HepG2 (cell line): ENCODE measurements around the gene RBM18. TPM values are rescaled to one million over a fixed set of nuclear protein-coding genes. Genes with fewer than 3 reads are reported as not detected.
A peak's percentile ranks its signal among the peaks of the same experiment; 100 is the strongest.

ENCODE experiments used
- HOXD1 ChIP-seq: sonication (generic); formaldehyde crosslinking; IDR thresholded peaks from 2 replicates; pipeline ENCODE4 v1.5.0; 2020; ENCODE audit warnings: missing genetic modification reagents
- JDP2 ChIP-seq: sonication (generic); formaldehyde crosslinking; IDR thresholded peaks from 2 replicates; pipeline ENCODE4 v1.8.1; 2022; ENCODE audit warnings: missing genetic modification reagents, borderline replicate concordance
- KDM5A ChIP-seq: fragments of 200-600 bp; sonication (generic); IDR thresholded peaks from 2 replicates; pipeline ENCODE4 v1.7.0; 2018; ENCODE audit warnings: antibody characterized with exemption, mild to moderate bottlenecking, low read length, borderline replicate concordance
- PITX1 ChIP-seq: sonication (generic); formaldehyde crosslinking; IDR thresholded peaks from 2 replicates; pipeline ENCODE4 v1.5.1; 2020; ENCODE audit warnings: mild to moderate bottlenecking, missing genetic modification reagents
- POLR2AphosphoS2 ChIP-seq: IDR thresholded peaks from 2 replicates; pipeline ENCODE4 v1.6.1; 2011; ENCODE audit warnings: low read depth, low read length, improper control_type of control experiment
- SRF ChIP-seq: IDR thresholded peaks from 2 replicates; pipeline ENCODE4 v1.6.1; 2011; ENCODE audit warnings: mild to moderate bottlenecking, low read depth, low read length, moderate library complexity
- TMF1 ChIP-seq: sonication (generic); formaldehyde crosslinking; IDR thresholded peaks from 2 replicates; pipeline ENCODE4 v1.8.1; 2022; ENCODE audit warnings: low read depth, missing genetic modification reagents
- ZNF333 ChIP-seq: sonication (generic); formaldehyde crosslinking; IDR thresholded peaks from 2 replicates; pipeline ENCODE4 v1.4.0; 2020; ENCODE audit warnings: mild to moderate bottlenecking, missing genetic modification reagents, borderline replicate concordance
- ZNF382 ChIP-seq: sonication (generic); formaldehyde crosslinking; IDR thresholded peaks from 2 replicates; pipeline ENCODE4 v1.5.0; 2020; ENCODE audit warnings: missing genetic modification reagents, mild to moderate bottlenecking, borderline replicate concordance
- ZNF724P ChIP-seq: sonication (generic); formaldehyde crosslinking; IDR thresholded peaks from 2 replicates; pipeline ENCODE4 v1.8.0; 2022; ENCODE audit warnings: missing genetic modification reagents, borderline replicate concordance
- ZNF878 ChIP-seq: sonication (generic); formaldehyde crosslinking; IDR thresholded peaks from 2 replicates; pipeline ENCODE4 v1.8.1; 2023; ENCODE audit warnings: mild to moderate bottlenecking, missing genetic modification reagents, moderate library complexity
- polyA plus RNA-seq, 8 experiments: library from polyadenylated mRNA; depleted of rRNA in 3 of 8; stranded (reverse) in 7 of 8; unstranded in 1 of 8; fragments of >200 nt; fragmentation: Illumina TruSeq in 4 of 8; extraction: Trizol in 4 of 8; gene quantifications; 2 replicates each; pipeline versions ENCODE4 v1.2.1 to v1.2.3, GENCODE V29; 2011 to 2016; ENCODE audit warnings: low read depth in 4 of 8, missing spikeins in 1 of 8, mixed read lengths in 1 of 8; ENCODE audit not compliant: insufficient read depth in 1 of 8
- total RNA-seq, 5 experiments: library from RNA; depleted of rRNA; stranded (reverse); fragments of >200 nt; fragmentation: Illumina TruSeq; extraction: Trizol; gene quantifications; 2 replicates each; pipeline ENCODE4 v1.2.3, GENCODE V29; 2016; ENCODE audit warnings: low read depth in 1 of 5
- TF ChIP-seq, protein P1 (sequence below): IDR thresholded peaks from 2 replicates; pipeline ENCODE4 v1.6.1; 2016
- TF ChIP-seq, protein P2 (sequence below): sonication (generic); formaldehyde crosslinking; IDR thresholded peaks from 2 replicates; pipeline ENCODE4 v1.5.0; 2020; ENCODE audit warnings: missing genetic modification reagents, mild to moderate bottlenecking, borderline replicate concordance
- TF ChIP-seq, protein P3 (sequence below), 2 experiments: sonication (generic) in 1 of 2; formaldehyde crosslinking in 1 of 2; IDR thresholded peaks; 2 replicates each; pipeline versions ENCODE4 v1.6.1 to v1.9.0; 2014 to 2022; ENCODE audit warnings: antibody characterized with exemption in 1 of 2, borderline replicate concordance in 1 of 2, inconsistent platforms in 1 of 2, low read depth in 1 of 2, missing genetic modification reagents in 1 of 2
- TF ChIP-seq, protein P4 (sequence below): sonication (generic); formaldehyde crosslinking; IDR thresholded peaks from 2 replicates; pipeline ENCODE4 v1.8.1; 2022; ENCODE audit warnings: low read depth, mild to moderate bottlenecking, missing genetic modification reagents

RBM18 gene
- total and polyA plus RNA-seq, 2 of the 13 experiments (the other 11 are each of a cell fraction or from before 2014, with no cell fraction given) = 12.6 to 16.6 TPM

DNA sequence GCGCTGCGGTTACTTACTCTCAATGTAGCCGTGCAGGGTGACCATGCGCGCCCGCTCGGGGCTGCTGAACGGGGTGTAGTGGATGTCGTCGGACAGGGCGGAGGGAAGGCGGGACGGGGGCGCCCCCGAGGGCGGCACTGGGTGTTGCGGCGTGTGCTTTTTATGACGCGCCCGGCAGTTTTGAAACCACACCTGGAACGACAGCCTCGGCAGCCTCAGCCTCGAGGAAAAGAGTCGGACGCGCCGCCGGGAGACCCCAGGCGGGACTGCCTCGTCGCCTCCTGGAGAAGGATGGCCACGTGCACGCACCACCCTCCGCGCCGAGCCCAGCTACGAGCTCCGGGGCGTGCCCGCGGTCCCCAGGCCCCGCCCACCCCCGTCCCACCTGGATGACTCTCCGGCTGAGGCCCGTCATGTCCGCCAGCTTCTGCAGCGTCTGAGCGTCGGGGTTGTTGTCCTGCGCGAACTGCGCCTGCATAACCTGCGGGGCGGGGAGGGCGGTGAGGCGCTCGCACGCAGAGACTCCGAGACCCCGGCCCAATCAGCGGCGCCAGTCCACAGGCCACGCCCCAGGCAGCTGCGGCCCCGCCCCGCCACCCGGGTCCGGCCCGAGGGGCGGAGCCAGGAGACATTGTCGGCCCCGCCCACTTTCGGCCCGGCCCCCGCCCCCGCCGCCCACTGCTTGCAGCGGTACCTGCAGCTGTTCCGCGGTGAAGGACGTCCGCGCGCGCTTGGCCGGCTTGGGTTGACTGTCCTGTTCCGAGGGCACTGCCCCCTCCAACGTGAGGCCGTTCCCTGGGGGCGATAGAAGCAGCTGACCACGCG, 50.8 kb downstream of the RBM18 start (continued):
- TF ChIP-seq, protein P1, sequence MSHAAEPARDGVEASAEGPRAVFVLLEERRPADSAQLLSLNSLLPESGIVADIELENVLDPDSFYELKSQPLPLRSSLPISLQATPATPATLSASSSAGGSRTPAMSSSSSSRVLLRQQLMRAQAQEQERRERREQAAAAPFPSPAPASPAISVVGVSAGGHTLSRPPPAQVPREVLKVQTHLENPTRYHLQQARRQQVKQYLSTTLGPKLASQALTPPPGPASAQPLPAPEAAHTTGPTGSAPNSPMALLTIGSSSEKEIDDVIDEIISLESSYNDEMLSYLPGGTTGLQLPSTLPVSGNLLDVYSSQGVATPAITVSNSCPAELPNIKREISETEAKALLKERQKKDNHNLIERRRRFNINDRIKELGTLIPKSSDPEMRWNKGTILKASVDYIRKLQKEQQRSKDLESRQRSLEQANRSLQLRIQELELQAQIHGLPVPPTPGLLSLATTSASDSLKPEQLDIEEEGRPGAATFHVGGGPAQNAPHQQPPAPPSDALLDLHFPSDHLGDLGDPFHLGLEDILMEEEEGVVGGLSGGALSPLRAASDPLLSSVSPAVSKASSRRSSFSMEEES (CRISPR knock-in tag) = peak; percentile 58; the same call in 1 of the 2 replicates
- peak; percentile 32; the same call in 1 of the 2 replicates for TF ChIP-seq HOXD1 (CRISPR knock-in tag)
- TF ChIP-seq SRF = no peak
- TF ChIP-seq KDM5A = no peak
- TF ChIP-seq, protein P2, sequence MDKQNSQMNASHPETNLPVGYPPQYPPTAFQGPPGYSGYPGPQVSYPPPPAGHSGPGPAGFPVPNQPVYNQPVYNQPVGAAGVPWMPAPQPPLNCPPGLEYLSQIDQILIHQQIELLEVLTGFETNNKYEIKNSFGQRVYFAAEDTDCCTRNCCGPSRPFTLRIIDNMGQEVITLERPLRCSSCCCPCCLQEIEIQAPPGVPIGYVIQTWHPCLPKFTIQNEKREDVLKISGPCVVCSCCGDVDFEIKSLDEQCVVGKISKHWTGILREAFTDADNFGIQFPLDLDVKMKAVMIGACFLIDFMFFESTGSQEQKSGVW = no peak
- no peak for TF ChIP-seq POLR2AphosphoS2
- TF ChIP-seq TMF1 (CRISPR knock-in tag) = no peak
- TF ChIP-seq JDP2 = no peak
- 0 out of 2 replicates have a peak, but pooled peaks have one; percentile 58 for TF ChIP-seq ZNF724P (CRISPR knock-in tag)
- TF ChIP-seq ZNF878 (CRISPR knock-in tag) = 0 out of 2 replicates have a peak, but pooled peaks have one; percentile 54
- no peak for TF ChIP-seq ZNF333 (CRISPR knock-in tag)
- 0 out of 2 replicates have a peak, but pooled peaks have one; percentile 23 for TF ChIP-seq PITX1
- TF ChIP-seq, protein P3, sequence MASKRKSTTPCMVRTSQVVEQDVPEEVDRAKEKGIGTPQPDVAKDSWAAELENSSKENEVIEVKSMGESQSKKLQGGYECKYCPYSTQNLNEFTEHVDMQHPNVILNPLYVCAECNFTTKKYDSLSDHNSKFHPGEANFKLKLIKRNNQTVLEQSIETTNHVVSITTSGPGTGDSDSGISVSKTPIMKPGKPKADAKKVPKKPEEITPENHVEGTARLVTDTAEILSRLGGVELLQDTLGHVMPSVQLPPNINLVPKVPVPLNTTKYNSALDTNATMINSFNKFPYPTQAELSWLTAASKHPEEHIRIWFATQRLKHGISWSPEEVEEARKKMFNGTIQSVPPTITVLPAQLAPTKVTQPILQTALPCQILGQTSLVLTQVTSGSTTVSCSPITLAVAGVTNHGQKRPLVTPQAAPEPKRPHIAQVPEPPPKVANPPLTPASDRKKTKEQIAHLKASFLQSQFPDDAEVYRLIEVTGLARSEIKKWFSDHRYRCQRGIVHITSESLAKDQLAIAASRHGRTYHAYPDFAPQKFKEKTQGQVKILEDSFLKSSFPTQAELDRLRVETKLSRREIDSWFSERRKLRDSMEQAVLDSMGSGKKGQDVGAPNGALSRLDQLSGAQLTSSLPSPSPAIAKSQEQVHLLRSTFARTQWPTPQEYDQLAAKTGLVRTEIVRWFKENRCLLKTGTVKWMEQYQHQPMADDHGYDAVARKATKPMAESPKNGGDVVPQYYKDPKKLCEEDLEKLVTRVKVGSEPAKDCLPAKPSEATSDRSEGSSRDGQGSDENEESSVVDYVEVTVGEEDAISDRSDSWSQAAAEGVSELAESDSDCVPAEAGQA (IDR thresholded peaks at IDR 0.05; ENCODE audit: low read depth) = no peak
- TF ChIP-seq, protein P3 (CRISPR knock-in tag; IDR thresholded peaks at IDR 0.05; ENCODE audit: borderline replicate concordance) = 0 out of 2 replicates have a peak, but pooled peaks have one; percentile 35
- TF ChIP-seq, protein P4, sequence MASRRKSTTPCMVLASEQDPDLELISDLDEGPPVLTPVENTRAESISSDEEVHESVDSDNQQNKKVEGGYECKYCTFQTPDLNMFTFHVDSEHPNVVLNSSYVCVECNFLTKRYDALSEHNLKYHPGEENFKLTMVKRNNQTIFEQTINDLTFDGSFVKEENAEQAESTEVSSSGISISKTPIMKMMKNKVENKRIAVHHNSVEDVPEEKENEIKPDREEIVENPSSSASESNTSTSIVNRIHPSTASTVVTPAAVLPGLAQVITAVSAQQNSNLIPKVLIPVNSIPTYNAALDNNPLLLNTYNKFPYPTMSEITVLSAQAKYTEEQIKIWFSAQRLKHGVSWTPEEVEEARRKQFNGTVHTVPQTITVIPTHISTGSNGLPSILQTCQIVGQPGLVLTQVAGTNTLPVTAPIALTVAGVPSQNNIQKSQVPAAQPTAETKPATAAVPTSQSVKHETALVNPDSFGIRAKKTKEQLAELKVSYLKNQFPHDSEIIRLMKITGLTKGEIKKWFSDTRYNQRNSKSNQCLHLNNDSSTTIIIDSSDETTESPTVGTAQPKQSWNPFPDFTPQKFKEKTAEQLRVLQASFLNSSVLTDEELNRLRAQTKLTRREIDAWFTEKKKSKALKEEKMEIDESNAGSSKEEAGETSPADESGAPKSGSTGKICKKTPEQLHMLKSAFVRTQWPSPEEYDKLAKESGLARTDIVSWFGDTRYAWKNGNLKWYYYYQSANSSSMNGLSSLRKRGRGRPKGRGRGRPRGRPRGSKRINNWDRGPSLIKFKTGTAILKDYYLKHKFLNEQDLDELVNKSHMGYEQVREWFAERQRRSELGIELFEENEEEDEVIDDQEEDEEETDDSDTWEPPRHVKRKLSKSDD = no peak
- no peak for TF ChIP-seq ZNF382 (CRISPR knock-in tag)
